T-helper 17 cell (primary cell): ENCODE data around the gene AK2. TPM values are rescaled to one million over a fixed set of nuclear protein-coding genes. Genes with fewer than 3 reads are reported as not detected.
"Not testable (repeated sequence)": the region's sequence is repeated elsewhere in the genome, so short reads cannot be mapped to it uniquely, and the experiment has no call there.

Experiments
- ATAC-seq: fragments of 150-1000 bp; cut with Tn5 transposase; 2 replicates; pipeline ENCODE4 v1.10.0; 2021; ENCODE audit warnings: mild to moderate bottlenecking, moderate library complexity
- DNase-seq, 3 donors: peaks; one replicate each; pipeline versions ENCODE4 v3.0.0 to v3.0.0-alpha.2; 2020 to 2021
- H3K9me3 ChIP-seq: one replicate; pipeline ENCODE4 v1.7.0; 2013; ENCODE audit warnings: low read length, mild to moderate bottlenecking; ENCODE audit not compliant: control insufficient read depth, poor library complexity, severe bottlenecking
- H3K27ac Mint-ChIP-seq: one replicate; pipeline ENCODE4 v1.8.0; 2022; ENCODE audit warnings: mild to moderate bottlenecking, moderate library complexity, mixed read lengths
- H3K27me3 Mint-ChIP-seq: one replicate; pipeline ENCODE4 v1.8.0; 2022; ENCODE audit warnings: mixed read lengths
- H3K36me3 Mint-ChIP-seq: one replicate; pipeline ENCODE4 v1.8.0; 2022; ENCODE audit warnings: low read depth, mixed read lengths
- H3K4me1 Mint-ChIP-seq: one replicate; pipeline ENCODE4 v1.8.0; 2022; ENCODE audit warnings: mild to moderate bottlenecking, mixed read lengths
- H3K4me3 Mint-ChIP-seq: one replicate; pipeline ENCODE4 v1.8.0; 2022; ENCODE audit warnings: mild to moderate bottlenecking, moderate library complexity, mixed read lengths
- total RNA-seq, 4 donors: library from RNA in 2 of 4; stranded (reverse) in 2 of 4; gene quantifications; one replicate each; pipeline ENCODE4 v1.2.3 and lab custom pipeline; 2022 to 2026

Gene AK2
- total RNA-seq, 2 donors from 2014 or later, result 51.1 to 61.7 TPM

GRCh38 chr1:33025761-33026160, 10.9 kb downstream of the AK2 start:
- no peaks in the 10 kb centered on the region for H3K9me3 ChIP-seq
- ATAC-seq (no peak), DNase-seq (no peak)
- no peak overlapping the region for H3K4me3 Mint-ChIP-seq
- peaks cover 26% of the 10 kb centered on the region for H3K4me1 Mint-ChIP-seq
- H3K36me3 Mint-ChIP-seq, result peaks cover 8% of the 10 kb centered on the region
- no peaks in the 10 kb centered on the region for H3K27me3 Mint-ChIP-seq
- peak overlapping the region; percentile 2 for H3K27ac Mint-ChIP-seq

DNA sequence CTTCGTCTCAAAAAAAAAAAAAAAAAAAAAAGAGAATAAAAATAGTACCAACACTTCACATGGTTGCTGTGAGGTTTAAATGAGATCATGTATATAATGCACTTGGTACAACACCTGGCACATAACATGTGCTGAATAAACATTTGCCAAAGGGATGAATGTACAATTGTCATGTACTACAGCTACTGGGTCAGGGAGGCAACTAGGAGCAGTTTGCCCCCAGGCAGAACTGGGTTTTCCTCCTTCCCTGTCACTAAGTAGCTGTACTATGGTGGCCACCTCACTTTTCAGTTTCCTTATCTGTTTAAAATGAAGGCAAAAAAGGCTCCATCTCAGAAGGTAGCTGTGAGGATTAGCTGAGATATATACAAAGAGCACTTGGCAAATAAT, 11.5 kb downstream of the AK2 start:
- Mint-ChIP-seq H3K36me3 (peaks cover 8% of the 10 kb centered on the region), H3K27me3 (no peaks in the 10 kb centered on the region), H3K4me1 (peaks cover 25% of the 10 kb centered on the region), H3K4me3 (no peak overlapping the region), H3K27ac (peak overlapping the region; percentile 2)
- no peaks in the 10 kb centered on the region for H3K9me3 ChIP-seq
- DNase-seq, result no peak
- ATAC-seq, result no peak

DNA sequence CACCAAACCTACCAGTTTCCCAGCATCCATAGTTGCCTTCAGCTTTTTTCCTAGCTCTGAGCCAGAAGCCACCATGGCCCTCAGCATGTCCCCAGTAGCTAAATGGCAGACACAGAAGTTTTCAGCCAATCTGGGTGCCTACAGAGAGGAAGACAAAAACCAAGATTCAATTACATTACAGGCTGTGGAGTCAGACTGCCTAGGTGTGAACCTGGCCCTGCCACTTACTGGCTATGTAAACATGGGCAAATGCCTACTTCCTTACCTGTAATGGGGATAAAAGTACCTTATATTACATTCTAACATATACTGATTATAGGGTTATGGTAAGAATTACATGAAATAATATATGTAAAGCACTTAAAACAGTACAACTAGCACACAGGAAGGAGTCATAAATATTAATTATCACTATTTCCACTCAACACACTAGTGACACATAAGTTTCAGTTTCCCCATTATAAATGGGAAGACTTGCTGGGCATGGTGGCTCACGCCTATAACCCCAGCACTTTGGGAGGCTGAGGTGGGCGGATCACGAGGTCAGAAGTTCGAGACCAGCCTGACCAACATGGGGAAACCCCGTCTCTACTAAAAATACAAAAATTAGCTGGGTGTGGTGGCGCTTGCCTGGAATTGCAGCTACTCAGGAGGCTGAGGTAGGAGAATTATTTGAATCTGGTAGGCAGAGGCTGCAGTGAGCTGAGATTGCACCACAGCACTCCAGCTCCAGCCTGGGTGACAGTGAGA, 12.1 kb downstream of the AK2 start:
- H3K36me3 Mint-ChIP-seq, H3K27me3 Mint-ChIP-seq, H3K4me3 Mint-ChIP-seq, H3K9me3 ChIP-seq, DNase-seq: not testable (repeated sequence)
- Mint-ChIP-seq H3K27ac (peak overlapping the region; percentile 2), H3K4me1 (peaks cover 20% of the 10 kb centered on the region)
- peak; percentile 37 for ATAC-seq

- no peak for DNase-seq
- Mint-ChIP-seq H3K4me3 (no peak overlapping the region), H3K27me3 (no peaks in the 10 kb centered on the region), H3K4me1 (peaks cover 22% of the 10 kb centered on the region), H3K36me3 (peaks cover 10% of the 10 kb centered on the region), H3K27ac (peak overlapping the region; percentile 84)
- no peaks in the 10 kb centered on the region for H3K9me3 ChIP-seq
- no peak for ATAC-seq
Observed at GRCh38 chr1:33022650-33023200, 14.0 kb downstream of the AK2 start.

GRCh38 chr1:33021567-33022431, 14.9 kb downstream of the AK2 start:
- Mint-ChIP-seq H3K27ac (peak overlapping the region; percentile 84), H3K27me3 (no peaks in the 10 kb centered on the region), H3K36me3 (peaks cover 12% of the 10 kb centered on the region), H3K4me3 (no peak overlapping the region), H3K4me1 (peaks cover 22% of the 10 kb centered on the region)
- no peak for DNase-seq
- H3K9me3 ChIP-seq, result no peaks in the 10 kb centered on the region
- no peak for ATAC-seq

- no peaks in the 10 kb centered on the region for H3K9me3 ChIP-seq
- H3K36me3 Mint-ChIP-seq, result peaks cover 16% of the 10 kb centered on the region
- no peak for DNase-seq
- no peaks in the 10 kb centered on the region for H3K27me3 Mint-ChIP-seq
- no peak for ATAC-seq
- H3K27ac Mint-ChIP-seq, result no peak overlapping the region
- H3K4me1 Mint-ChIP-seq, result peaks cover 6% of the 10 kb centered on the region
- no peak overlapping the region for H3K4me3 Mint-ChIP-seq
Observed at GRCh38 chr1:33018112-33018511, 18.6 kb downstream of the AK2 start.

DNA sequence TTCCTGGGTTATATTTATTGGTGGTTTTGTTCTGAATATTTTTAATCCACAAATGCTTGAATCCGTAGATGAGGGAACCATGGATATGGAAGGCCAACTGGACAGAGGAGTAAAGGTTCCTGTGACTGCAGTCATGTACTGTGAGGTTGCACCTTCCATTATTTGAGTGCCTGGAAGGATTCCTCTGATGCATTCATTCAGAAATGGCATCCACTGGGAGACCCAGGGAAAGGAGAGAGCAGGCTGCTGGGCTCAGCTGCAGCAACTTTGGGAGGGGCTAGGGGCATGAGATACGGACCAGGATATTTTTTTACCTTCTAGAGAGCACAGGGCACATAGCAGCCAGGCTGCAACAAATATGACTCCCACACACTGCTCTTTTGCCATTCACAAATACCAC, 19.5 kb downstream of the AK2 start:
- H3K4me3 Mint-ChIP-seq, result no peak overlapping the region
- H3K27ac Mint-ChIP-seq, result no peak overlapping the region
- H3K4me1 Mint-ChIP-seq, result peaks cover 8% of the 10 kb centered on the region
- H3K36me3 Mint-ChIP-seq, result peaks cover 23% of the 10 kb centered on the region
- no peaks in the 10 kb centered on the region for H3K9me3 ChIP-seq
- no peak for ATAC-seq
- no peak for DNase-seq
- H3K27me3 Mint-ChIP-seq, result no peaks in the 10 kb centered on the region

- Mint-ChIP-seq H3K27ac (no peak overlapping the region), H3K4me3 (no peak overlapping the region), H3K27me3 (no peaks in the 10 kb centered on the region), H3K36me3 (peaks cover 24% of the 10 kb centered on the region), H3K4me1 (peaks cover 10% of the 10 kb centered on the region)
- H3K9me3 ChIP-seq, result no peaks in the 10 kb centered on the region
- DNase-seq (no peak), ATAC-seq (no peak)
Observed at GRCh38 chr1:33015216-33015615, 21.5 kb downstream of the AK2 start.

- ATAC-seq, result no peak
- no peaks in the 10 kb centered on the region for H3K27me3 Mint-ChIP-seq
- peak overlapping the region; percentile 41 for H3K27ac Mint-ChIP-seq
- no peak overlapping the region for H3K4me3 Mint-ChIP-seq
- H3K36me3 Mint-ChIP-seq, result peaks cover 24% of the 10 kb centered on the region
- H3K4me1 Mint-ChIP-seq, result peaks cover 10% of the 10 kb centered on the region
- no peaks in the 10 kb centered on the region for H3K9me3 ChIP-seq
- no peak for DNase-seq
Observed at GRCh38 chr1:33014464-33015163, 22.1 kb downstream of the AK2 start.

DNA sequence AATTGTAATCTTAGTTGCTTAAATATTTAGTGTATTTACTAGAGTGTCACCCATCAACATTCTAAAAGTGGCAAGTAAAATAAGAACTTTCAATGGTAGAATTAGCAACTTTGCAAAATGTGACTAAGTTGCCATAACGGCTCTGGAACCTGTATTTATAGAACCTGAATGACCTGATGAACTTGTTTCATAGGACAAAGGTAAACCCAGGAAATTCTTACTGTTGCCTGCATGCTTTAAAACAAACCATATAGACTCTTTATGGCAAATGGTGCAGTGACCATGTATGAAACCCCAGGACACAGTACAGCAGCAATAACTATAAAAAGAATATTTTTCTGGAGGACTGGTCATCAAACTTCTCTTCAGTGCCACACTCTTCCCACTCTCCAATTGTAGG, 22.9 kb downstream of the AK2 start:
- Mint-ChIP-seq H3K4me3 (no peak overlapping the region), H3K27me3 (no peaks in the 10 kb centered on the region), H3K27ac (peak overlapping the region; percentile 41), H3K36me3 (peaks cover 21% of the 10 kb centered on the region), H3K4me1 (peaks cover 8% of the 10 kb centered on the region)
- DNase-seq, result no peak
- no peaks in the 10 kb centered on the region for H3K9me3 ChIP-seq
- ATAC-seq, result no peak

DNA sequence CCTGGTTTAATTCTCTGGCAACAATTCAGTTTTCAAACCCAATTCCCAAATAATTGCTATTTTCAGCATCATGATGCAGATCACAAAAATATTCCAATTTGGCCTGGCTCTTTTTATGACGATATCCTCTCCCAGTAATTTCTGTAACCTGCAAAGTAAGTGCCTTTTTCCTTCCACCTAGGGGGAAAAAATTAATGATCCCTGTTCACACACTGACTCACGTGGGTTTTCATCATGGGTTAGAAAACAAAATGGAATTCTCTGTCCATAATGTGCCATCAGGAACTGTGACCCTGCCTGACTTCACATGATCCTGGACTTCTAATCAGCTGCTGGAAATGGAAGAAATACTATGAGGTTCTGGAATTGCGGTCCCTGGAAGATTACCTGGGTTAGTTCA, 24.5 kb downstream of the AK2 start:
- peaks cover 5% of the 10 kb centered on the region for H3K4me1 Mint-ChIP-seq
- H3K36me3 Mint-ChIP-seq, result peaks cover 15% of the 10 kb centered on the region
- no peak overlapping the region for H3K4me3 Mint-ChIP-seq
- ATAC-seq, result no peak
- no peak overlapping the region for H3K27ac Mint-ChIP-seq
- no peaks in the 10 kb centered on the region for H3K27me3 Mint-ChIP-seq
- no peak for DNase-seq
- H3K9me3 ChIP-seq, result no peaks in the 10 kb centered on the region

DNA sequence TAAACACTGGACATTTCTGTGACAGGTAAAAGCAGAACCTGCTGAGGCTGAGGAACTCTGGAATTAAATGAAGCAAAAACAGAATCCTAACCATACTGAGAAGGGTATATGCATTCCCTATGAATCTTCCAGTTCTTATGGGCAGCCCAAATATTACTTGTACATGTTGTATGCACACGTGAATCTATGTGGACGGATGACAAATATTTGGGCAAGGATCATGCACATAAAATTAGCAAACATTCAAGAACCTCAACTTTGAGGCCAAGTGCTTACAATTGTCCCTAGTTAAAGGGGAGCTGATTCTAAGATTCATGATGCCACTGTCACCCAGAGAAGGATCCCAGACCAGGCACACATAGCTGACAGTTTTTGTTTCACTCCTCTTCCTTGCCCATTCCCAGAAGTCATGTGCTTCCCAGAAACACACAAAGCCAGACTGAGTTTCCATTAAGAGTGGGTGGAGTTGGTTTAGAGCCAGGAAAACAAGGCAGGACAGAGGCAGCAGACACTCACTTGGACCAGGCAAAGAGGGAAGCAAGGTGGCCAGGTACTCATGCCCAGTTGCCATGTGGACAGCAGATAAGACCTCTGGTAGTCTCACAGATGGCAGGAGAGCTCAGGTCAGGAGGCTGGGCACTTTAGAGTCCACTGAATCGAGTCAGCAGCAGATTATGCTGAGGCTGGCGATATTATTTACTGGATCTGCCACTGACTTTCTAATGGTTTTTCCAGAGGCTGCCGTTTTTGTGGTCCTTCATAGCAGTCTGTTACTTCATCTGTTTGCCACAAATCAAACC, 25.6 kb downstream of the AK2 start:
- Mint-ChIP-seq H3K4me3 (no peak overlapping the region), H3K36me3 (peaks cover 15% of the 10 kb centered on the region), H3K27ac (peak overlapping the region; percentile 75), H3K27me3 (no peaks in the 10 kb centered on the region), H3K4me1 (peaks cover 10% of the 10 kb centered on the region)
- DNase-seq, result no peak
- no peaks in the 10 kb centered on the region for H3K9me3 ChIP-seq
- no peak for ATAC-seq
